HG03045 (cell line): Measurements from ENCODE around the gene TSC2.
"Not testable (repeated sequence)": the region's sequence is repeated elsewhere in the genome, so short reads cannot be mapped to it uniquely, and the experiment has no call there.

Experiments used
- ATAC-seq: cut with Tn5 transposase; IDR thresholded peaks from one replicate; pipeline ENCODE4 v1.9.1; 2021; ENCODE audit warnings: mild to moderate bottlenecking, moderate library complexity; ENCODE audit not compliant: unreplicated experiment

TSC2 gene

DNA sequence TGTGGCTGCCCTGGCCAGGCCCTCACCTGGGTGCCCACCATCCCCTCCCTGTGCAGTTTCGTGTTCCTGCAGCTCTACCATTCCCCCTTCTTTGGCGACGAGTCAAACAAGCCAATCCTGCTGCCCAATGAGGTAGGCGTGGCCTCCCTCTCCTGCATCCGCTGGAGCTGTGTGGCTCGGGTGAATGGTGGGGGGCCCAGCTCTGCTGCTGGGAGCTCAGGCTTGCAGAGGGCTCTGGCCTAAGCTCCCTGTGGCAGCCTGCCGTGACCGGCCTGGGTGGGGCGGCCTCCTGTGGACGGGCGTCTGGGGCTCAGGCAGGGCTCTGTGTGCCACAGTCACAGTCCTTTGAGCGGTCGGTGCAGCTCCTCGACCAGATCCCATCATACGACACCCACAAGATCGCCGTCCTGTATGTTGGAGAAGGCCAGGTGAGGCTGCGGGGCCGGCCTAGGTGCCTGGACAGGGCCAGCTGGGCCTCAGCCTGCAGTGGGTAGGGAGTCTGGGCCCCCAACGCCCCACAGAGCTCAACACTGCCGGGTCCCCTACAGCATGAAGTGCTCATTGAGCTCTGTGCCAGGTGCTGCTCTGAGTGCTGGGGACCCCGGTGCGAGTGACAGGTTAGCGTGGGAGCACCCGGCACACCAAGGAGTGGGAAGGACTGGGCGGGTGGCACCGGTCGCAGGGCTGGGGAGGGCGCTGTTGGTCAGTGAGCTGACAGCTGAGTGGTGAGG is 37.3 kb downstream of the TSC2 start:
- no peak for ATAC-seq

DNA sequence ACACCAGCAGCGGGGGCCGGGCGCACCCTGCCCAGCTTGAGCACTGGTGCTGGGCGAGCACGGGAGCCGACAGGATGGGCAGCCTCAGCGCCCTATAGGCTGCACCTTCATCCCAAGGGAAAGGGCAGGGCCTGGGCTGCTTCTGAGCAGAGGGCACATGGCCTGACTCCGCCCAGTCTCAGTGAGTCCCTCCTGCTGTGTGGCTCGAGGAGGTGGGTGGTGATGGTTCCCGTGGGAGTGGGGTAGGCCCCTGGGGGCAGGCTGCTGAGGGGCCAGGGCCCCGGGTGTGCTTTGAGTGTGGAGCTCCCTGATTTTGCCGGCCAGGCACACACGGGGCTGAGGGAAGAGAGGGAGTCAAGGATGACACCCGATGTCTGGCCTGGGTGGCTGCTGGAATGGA is 37.9 kb downstream of the TSC2 start:
- ATAC-seq, result no peak

DNA sequence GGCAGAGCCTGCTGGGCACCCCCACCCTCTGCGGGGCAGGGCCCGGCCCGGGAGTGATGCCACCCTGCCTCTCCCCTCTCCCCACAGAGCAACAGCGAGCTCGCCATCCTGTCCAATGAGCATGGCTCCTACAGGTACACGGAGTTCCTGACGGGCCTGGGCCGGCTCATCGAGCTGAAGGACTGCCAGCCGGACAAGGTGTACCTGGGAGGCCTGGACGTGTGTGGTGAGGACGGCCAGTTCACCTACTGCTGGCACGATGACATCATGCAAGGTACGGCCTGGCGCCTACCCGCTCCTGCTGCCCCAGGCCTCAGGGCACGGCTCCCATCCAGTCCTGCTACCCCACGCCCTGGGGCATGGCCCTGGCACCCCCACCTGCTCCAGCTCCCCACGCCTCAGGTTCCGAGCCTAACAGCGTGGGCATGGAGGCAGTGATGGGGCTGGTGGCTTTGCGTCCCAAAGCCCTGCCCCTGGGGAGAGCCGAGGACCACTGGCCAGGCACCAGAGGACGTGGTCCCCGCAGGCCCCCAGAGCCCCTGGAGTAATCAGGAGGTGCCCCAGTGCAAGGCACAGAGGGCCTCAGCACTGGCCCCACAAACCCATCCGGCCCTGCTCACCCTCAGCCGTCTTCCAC is 38.4 kb downstream of the TSC2 start:
- no peak for ATAC-seq

DNA sequence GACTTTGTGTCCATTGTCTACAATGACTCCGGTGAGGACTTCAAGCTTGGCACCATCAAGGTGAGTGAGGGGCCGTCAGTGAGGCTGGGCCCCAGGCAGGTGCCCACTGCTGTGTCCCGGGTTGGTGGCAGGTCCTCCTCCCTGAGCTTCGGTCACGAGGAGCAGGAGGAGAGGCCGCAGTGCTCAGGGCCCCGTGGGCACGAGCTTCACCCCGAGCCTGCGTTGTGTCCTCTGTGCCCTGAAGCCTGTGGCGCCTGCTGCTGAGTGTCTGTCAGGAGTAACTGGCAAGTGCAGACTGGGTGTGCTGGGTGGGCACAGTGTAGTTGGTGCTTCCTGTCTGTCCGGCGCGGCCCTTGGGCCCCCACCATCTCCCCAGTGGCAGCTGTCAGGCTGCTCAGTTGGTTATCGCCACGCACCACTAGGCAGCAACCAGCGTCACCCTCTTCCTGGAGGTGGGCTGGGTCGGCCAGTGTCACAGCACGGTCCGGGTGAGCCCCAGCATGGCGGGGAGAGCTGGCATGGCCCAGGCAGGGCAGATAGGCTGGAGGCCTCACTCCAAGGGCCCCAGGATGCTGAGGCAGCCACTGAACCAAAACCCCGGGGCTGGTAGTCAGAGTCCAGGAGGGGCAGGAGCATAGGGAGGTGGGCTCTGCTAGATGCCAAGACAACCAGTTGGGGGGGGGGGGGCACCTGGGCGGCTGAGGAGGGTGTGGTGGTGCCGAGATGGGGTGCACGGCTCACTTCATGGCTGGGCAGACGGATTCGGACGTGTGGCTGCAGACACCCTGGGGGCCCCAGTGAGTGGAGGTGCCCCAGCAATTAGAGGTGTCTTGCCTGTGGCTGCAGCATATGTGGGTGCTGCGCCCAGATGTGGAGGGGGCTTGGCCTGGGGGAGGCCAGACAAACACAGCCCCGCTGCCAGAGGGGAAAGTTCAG is 39.3 kb downstream of the TSC2 start:
- ATAC-seq, result no peak

DNA sequence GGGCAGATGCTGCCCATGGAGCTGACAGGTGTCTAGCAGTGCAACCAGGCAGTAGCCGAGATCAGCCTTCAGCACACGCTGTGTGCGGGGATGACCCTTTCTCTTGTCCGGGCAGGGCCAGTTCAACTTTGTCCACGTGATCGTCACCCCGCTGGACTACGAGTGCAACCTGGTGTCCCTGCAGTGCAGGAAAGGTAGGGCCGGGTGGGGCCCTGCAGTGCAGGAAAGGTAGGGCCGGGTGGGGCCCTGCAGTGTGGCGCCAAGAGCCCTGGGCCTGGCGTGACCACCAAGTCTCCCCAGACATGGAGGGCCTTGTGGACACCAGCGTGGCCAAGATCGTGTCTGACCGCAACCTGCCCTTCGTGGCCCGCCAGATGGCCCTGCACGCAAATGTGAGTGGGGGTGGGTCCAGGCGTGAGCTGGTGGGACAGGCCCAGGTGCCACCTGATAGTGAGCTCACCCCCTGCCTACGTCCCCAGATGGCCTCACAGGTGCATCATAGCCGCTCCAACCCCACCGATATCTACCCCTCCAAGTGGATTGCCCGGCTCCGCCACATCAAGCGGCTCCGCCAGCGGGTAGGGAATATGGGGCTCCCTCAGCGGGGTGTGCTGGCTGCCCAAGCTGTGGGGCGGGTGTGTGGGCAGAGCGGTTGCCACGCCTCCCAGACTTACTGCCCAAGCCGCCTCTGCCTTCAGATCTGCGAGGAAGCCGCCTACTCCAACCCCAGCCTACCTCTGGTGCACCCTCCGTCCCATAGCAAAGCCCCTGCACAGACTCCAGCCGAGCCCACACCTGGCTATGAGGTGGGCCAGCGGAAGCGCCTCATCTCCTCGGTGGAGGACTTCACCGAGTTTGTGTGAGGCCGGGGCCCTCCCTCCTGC is 40.2 kb downstream of the TSC2 start:
- ATAC-seq, result no peak

DNA sequence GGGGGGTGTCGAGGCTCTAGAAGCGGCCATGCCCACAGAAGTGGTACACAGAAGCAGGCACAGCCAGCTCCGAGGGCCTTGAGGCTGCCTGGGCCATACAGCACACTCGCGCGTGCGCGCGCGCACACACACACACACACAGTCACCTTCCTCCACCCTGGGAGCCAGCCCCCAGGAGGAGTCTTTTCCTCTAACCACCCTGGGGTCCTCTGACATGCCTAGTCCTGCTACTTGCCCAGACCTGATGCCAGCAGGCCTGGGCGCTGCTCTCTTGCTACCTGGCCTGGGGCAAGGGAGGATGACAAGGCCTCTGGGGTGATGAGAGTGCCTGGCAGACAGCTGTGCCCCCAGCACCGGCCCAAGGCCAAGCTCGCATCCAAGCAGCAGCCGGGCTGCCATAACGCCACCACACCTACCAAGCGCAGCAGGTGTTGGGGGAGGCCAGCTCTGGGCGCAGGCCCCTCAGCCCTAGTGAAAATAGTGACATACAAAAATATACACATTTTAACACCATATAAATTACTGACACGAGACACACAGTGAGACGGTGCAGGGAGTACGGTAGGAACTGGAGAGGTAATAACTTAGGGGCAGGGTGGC is 41.1 kb downstream of the TSC2 start:
- no peak for ATAC-seq

DNA sequence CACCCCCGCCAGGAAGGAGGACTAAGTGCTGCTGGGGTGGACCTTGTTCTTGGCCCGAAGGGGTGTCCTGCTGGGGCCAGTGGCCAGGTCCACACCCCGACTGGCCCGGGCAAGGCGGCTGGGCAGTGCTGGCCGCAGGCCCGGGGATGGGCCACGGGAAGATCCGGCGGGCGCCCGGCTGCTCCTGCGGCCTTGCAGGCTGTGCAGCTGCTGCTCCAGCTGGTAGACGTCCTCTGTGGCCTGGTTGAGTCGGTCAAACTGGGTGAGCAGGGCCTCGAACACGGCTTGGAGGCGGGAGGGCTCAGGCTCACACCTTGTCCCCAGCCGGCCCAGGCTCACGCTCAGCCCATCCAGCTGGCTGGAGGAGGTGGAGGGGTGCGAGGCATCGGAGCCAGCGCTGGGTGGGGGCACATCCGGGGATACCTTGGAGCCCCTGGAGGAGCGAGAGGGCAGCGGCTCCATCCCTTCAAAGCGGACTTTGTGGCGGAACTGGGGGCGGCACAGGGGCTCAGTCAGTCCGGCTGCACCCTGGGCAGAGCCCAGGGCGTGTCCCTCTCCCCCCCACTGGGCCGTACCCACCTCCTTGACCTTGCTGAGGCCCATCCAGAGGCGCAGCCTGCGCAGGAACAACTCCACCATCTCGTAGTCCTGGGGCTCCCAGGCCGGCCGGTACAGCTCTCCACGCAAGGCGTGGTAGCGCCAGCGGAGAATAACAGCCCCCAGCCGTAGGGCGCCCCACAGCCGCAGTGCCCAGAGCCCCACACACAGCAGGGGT is 42.1 kb downstream of the TSC2 start:
- ATAC-seq, result no peak

DNA sequence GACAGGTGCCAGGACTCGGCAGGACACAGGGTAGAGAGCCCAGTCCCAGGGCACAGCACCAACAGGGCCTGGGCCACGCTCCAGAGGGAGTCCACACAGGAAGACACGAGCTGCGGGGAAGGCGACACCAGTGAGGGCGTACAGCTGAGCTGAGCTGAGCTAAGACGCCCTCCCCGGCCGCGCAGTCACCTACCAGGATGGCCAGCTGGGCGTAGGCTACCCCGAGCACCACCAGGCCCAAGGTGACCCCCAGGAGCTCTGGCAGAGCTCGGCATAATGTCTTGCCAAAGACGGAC is 42.6 kb downstream of the TSC2 start:
- no peak for ATAC-seq

DNA sequence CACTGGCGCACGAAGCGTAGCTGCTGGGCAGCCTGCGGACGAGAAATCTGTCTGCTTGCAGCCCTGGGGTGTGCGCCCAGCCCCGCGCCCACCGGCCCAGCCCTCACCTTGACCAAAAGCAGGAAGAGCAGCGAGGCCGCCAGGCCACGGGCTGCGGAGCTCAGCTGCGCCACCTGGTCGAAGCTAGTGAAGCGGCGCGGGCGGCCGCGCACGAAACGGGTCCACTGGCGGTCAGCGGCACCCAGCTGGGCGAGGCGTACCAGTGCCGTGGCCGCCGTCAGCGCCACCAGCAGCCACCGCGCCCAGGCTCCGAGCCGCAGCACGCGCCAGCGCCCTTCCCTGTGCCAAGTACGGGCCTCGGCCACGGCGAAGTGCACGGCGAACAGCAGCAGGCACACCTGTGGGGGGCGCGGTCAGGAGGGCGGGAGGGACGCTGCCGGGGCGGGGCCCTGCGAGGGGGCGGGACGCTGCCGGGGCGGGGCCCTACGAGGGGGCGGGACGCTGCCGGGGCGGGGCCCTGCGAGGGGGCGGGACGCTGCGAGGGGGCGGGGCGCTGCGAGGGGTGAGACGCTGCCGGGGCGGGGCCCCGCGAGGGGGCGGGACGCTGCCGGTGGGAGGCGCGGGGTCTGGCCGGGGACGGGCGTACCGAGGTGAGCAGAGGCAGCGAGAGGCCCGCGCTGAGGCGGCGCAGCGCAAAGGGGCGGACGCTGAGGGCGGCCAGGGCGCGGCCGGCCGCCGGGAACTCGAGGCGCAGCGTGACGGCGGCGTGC is 43.2 kb downstream of the TSC2 start:
- ATAC-seq, result no peak

DNA sequence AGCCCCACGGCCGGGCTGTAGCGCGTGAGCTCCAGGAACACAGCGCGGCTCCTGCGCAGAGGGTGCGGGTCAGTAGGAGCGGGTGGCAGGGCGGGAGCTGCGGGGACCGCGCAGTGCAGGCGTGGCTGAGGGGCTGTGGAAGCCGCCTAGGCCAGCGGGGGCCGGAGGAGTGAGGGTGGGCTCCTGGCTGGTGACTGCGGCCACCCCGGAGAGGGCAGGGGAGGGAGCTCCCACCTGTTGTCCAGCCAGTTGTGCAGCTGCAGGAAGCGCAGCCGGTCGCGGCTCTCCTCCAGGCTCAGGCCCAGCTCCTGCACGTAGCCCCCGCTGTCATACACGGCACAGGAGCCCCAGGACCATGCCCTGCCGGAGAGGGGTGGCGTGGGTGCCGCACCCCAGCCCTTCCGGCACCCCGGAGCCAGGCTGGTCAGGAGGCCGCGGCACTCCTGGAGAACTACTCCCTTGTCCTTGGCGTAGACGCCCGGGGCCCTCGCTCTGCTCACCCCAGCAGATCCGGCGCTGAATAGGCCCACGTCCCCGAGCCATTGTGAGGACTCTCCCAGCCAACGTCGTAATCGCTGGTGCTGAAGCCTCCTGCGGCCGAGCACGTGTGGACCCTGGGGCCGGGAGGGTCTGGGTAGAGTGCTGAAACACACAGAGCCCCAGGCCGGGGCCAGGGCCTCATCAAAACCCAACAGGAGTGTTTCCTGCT is 43.9 kb downstream of the TSC2 start:
- ATAC-seq, result no peak

DNA sequence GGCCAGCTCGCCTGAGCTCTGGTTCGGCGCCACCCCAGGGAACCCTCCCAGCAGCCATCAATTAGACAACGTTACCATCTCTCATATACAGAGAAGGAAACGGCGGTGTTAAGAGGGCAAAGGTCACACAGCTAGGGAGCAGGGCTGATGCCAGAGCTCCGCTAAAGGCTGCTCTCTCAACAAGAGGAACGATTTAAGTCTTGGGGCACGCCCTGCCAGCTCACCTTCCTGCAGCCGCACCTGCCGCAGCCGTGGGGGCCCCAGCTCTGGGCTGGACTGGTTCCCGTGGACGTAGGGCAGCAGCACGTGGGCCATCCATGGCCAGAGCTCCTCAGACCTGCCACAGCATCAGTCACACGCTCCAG is 44.5 kb downstream of the TSC2 start:
- no peak for ATAC-seq

DNA sequence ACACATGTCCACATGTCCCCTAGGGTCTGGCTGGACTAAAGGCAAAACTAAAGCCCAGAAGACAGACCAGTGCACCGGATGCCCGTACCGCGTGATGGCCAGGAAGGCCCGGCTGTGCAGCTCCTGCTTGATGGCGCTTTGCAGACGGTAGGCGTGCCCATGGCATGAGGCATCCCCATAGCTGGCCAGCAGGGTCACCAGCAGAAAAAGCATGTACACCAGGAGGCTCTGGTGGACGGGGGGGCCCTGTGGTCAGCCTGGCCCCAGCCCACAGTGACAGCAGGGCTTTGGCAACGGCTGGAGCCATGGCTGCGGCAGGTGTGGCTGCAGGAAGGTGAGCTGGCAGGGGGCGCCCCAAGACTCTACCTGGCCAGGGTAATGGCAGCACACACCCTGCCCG is 45.1 kb downstream of the TSC2 start:
- no peak for ATAC-seq

DNA sequence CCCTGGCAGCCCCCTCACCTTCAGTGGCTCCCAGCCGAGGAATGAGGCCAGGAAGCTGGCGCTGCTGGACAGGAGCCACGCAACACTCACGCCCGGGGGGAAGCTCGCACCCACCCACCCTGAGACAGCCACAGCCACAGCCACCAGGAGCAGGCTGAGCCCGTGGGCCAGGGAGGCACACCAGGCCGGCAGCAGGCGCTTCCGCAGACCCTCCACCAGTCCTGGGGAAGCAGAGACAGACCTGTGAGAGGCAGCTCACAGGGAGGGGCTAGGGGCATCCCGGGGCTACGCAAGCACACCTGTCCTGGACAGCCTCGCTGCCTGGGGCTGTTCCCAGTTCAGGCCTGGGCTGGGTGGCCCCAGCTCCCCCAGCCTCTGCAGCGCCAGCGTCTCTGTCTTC is 46.0 kb downstream of the TSC2 start:
- no peak for ATAC-seq

DNA sequence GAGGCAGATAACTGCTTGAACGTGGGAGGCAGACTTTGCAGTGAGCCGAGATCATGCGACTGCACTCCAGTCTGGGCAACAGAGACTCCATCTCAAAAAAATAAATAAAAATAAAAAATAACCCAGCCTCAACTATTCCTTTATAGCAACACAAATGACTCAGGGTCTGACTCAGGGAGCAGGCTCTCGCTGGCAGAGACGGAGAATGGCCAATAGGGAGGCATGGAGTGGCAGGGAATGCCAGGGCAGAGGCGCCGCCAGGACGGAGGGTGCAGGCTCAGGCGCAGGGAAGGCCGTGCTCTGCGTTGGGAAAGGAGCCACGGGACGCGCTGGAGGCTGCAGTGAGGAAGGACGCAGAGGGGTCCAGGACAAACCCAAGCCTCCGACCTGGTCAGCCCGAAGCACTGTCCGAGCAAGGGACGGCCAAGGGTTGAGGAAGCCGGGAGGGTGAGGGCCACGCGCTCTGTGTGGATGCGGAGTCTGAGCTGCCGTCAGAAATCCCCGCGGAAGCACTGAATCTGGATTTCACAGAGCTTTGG is 47.6 kb downstream of the TSC2 start:
- no peak for ATAC-seq

DNA sequence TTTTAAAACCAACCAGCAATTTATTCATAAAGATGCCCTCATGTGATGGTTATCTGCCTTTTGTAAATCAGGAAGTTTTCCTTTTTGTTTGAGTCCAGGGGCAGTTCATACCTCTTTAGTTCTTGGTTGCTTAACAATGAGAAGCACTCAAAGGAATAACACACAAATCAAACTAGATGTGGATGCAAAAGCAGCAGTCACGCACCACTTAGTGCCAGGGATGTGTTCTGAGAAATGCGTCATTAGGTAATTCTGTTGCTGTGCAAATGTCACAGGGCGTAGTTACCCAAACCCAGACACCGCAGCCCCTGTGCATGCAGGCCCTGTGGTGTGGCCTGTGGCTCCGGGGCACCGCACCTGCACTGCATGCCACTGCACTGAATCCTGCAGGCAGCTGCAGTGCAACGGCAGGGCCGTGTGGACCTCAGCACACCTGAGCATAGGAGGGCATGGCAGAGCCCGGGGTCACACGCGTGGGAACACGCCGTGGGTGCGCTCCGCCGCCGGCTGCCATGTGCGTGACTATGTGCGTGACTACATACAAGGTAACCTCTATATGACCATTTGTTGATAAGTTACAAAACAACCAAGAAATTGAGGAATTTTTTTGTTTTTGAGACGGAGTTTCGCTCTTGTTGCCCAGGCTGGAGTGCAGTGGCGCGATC is 48.3 kb downstream of the TSC2 start:
- no peak for ATAC-seq

DNA sequence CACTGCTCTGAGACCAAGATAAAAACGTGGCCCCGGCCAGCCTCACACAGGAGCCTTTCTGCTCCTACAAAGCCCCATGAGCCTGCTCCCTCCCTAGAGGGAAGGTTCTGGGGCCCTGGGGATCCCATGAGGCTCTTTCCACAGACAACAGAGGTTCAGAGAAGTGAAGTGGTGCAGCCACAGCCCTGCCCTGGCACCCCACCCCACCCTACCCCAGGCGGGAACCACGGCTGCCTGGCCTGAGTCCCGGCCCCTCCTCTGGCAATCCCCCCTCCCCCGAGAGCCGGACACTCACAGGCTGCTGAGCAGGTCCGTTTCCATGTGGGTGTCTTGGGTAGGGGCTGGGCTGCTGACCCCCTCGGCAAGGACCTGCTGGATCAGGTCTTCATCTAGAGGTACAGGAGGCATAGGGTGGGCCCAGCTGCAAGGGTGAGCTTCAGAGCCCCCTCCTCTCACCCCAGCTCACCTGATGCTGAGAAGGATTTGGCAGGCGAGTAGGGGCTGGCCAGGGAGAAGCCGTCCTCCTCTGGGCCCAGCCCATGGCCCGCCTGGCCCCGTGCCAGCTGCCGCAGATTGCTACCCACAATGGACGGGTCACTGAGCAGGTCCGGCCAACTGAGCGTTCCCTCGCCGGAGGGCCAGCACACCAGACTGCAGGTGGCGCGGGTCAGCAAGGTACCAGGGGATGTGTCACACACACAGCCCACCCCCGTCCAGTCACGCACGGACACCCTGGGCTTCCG is 49.2 kb downstream of the TSC2 start:
- no peak for ATAC-seq

DNA sequence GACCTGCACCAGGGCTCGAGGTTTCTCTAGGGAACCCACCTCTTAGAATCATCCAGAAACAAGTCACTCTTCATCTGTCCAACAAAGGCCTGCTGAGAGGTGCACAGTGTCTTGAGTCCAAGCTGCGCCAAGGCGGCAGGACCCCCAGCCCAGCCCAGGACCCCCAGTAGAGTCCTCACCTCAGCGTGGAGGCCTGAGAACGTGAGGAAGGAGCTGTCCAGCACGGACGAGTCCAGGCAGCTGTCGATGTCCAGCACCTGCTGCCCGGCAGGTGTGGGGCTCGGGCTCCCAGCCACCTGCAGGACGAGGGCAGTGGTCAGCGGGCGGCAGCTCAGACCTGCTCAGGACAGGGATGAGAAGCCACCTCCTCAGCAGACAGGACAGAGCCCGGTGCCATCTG is 49.9 kb downstream of the TSC2 start:
- ATAC-seq, result not testable (repeated sequence)
